Measurements from ENCODE around the gene ZNF624.

Gene ZNF624

DNA sequence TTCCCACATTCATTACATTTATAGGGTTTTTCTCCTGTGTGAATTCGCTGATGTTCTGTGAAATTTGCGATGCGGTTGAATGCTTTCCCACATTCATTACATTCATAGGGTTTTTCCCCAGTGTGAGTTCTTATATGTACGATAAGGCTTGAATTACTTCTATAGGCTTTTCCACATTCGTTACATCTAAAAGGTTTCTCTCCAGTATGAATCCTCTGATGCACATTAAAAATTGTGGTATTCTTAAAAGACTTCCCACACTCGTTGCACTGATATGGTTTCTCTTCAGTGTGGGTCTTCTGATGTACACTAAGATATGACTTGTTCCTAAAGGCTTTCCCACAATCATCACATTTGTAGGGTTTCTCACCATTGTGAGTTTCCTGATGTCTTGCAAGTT, 30.4 kb downstream of the ZNF624 start:
- Histone ChIP-seq H3K4me3 (ENCODE audit: low read depth in 1 of 2, low read length in 1 of 2) (no peak overlapping the region), H3K27ac (no peak overlapping the region), H3K4me1 (ENCODE audit: control insufficient read depth in 1 of 2, insufficient read depth in 1 of 2, low read depth in 1 of 2, low read length in 1 of 2) (no peaks in the 10 kb centered on the region), H3K36me3 (no peaks in the 10 kb centered on the region), H3K27me3 (no peaks in the 10 kb centered on the region), H3K9me3 (peaks cover 63% of the 10 kb centered on the region)
- TF ChIP-seq, protein P1, sequence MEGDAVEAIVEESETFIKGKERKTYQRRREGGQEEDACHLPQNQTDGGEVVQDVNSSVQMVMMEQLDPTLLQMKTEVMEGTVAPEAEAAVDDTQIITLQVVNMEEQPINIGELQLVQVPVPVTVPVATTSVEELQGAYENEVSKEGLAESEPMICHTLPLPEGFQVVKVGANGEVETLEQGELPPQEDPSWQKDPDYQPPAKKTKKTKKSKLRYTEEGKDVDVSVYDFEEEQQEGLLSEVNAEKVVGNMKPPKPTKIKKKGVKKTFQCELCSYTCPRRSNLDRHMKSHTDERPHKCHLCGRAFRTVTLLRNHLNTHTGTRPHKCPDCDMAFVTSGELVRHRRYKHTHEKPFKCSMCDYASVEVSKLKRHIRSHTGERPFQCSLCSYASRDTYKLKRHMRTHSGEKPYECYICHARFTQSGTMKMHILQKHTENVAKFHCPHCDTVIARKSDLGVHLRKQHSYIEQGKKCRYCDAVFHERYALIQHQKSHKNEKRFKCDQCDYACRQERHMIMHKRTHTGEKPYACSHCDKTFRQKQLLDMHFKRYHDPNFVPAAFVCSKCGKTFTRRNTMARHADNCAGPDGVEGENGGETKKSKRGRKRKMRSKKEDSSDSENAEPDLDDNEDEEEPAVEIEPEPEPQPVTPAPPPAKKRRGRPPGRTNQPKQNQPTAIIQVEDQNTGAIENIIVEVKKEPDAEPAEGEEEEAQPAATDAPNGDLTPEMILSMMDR (IDR thresholded peaks at IDR 0.05), result no peak

DNA sequence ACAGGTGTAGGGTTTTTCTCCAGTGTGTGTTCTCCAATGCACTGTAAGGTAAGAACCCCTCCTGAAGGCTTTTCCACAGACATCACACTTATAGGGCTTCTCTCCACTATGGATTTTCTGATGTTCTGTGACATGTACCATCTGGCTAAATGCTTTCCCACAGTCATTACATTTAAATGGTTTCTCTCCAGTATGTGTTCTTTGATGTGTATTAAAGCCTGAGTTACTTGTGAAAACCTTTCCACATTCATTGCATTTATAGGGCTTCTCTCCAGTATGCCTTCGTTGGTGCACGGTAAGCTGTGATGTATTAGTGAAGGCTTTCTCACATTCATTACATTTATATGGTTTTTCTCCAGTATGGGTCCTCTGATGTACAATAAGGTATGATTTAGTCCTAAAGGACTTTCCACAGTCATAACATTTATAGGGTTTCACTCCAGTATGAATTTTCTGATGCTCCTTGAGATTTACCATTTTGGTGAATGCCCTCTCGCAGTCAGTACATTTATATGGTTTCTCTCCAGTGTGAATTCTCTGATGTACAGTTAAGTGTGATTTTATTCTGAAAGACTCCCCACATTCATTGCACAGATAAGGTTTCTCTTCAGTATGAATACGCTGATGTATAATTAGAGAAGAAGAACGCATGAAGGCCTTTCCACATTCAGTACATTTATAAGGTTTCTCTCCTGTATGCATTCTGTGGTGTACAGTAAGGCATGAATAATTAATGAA, 30.9 kb downstream of the ZNF624 start:
- H3K27me3 ChIP-seq, result no peaks in the 10 kb centered on the region
- H3K9me3 ChIP-seq, result peaks cover 66% of the 10 kb centered on the region
- no peaks in the 10 kb centered on the region for H3K4me1 ChIP-seq (ENCODE audit: control insufficient read depth in 1 of 2, insufficient read depth in 1 of 2, low read depth in 1 of 2, low read length in 1 of 2)
- TF ChIP-seq, protein P1 (IDR thresholded peaks at IDR 0.05), result no peak
- no peak overlapping the region for H3K4me3 ChIP-seq (ENCODE audit: low read depth in 1 of 2, low read length in 1 of 2)
- H3K27ac ChIP-seq, result no peak overlapping the region
- no peaks in the 10 kb centered on the region for H3K36me3 ChIP-seq

DNA sequence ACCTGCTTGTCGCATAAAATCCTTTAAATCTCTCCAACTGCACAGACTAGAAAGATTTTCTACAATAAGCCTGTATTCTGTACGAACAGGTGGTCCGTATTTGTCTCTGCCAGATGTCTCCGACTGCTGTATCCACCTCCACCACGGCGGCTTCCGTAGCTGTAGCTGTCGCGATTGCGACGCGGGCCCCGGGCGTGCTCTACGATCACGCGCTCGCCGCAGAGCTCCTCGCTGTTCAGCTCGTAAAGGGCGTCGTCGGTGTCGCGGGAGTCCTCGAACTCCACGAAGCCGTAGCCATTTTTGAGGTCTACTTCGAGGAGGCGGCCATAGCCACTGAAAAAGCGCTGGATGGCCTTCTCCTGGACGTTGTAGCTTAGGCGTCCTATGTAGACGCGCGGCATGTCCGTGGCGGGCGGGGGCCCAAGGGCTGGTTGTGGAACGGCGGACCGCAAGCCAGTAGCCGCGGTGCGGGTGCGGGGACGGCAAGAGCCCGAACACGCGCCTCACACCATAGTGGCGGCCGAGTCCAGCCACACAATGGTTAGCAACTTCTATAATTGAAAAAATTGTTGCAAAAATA, 36.1 kb downstream of the ZNF624 start:
- no peak overlapping the region for H3K4me3 ChIP-seq (ENCODE audit: low read depth in 1 of 2, low read length in 1 of 2)
- TF ChIP-seq, protein P1 (IDR thresholded peaks at IDR 0.05), result no peak
- H3K27me3 ChIP-seq, result no peaks in the 10 kb centered on the region
- H3K4me1 ChIP-seq (ENCODE audit: control insufficient read depth in 1 of 2, insufficient read depth in 1 of 2, low read depth in 1 of 2, low read length in 1 of 2), result no peaks in the 10 kb centered on the region
- H3K27ac ChIP-seq, result no peak overlapping the region
- H3K9me3 ChIP-seq, result peaks cover 46% of the 10 kb centered on the region
- no peaks in the 10 kb centered on the region for H3K36me3 ChIP-seq

DNA sequence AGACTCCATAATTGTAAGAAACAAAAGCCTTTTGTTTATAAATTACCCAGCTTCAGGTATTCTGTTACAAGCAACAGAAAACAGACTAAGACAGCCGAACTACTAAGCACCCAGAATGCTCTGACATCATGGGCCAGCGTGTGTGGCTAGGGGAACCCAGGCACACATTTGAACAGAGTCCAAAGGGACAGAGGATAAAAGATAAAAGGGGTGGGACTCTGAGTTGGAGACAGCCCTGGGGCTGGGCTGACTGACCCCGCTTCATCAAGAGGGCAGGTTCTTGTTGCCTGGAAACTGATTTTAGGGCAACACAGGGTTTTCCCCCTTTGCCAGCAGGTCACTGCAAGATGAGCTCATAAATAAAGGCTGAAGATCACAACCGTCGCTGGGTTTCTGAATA, 54.1 kb downstream of the ZNF624 start:
- Histone ChIP-seq H3K27ac (no peak overlapping the region), H3K36me3 (no peaks in the 10 kb centered on the region), H3K9me3 (no peaks in the 10 kb centered on the region), H3K27me3 (no peaks in the 10 kb centered on the region), H3K4me3 (ENCODE audit: low read depth in 1 of 2, low read length in 1 of 2) (no peak overlapping the region), H3K4me1 (ENCODE audit: control insufficient read depth in 1 of 2, insufficient read depth in 1 of 2, low read depth in 1 of 2, low read length in 1 of 2) (no peaks in the 10 kb centered on the region)
- TF ChIP-seq, protein P1 (IDR thresholded peaks at IDR 0.05), result no peak

DNA sequence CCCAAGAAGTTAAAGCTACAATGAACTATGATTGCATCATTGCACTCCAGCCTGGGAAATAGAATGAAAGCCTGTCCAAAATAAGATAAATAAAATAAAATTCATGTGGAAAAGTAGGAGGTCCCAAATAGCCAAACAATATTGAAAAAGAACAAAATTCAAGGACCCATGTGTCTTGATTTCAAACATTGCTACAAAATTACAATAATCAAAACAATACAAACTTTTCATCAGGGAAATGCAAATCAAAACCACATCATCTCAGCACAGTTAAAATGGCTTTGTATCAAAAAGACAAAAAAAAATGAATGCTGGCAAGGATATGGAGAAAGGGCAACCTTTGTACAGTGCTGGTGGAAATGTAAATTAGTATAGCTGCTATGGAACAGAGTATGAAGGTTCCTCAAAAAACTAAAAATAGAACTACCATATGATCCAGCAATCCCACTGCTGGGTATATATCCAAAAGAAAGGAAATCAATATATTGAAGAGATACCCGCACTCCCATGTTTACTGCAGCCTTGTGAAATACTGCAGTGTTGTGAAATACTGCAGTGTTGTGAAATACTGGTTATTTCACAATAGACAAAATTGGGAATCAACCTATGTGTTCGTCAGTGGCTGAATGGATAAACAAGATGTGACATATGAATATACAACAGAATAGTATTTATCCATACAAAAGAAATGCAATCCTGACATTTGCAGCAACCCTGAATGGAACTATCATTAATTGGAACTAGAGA, 60.1 kb downstream of the ZNF624 start:
- H3K36me3 ChIP-seq, result no peaks in the 10 kb centered on the region
- H3K27me3 ChIP-seq, result peaks cover 11% of the 10 kb centered on the region
- H3K9me3 ChIP-seq, result no peaks in the 10 kb centered on the region
- H3K4me1 ChIP-seq (ENCODE audit: control insufficient read depth in 1 of 2, insufficient read depth in 1 of 2, low read depth in 1 of 2, low read length in 1 of 2), result peaks cover 7 to 10% of the 10 kb centered on the region in 2 experiments
- TF ChIP-seq, protein P1 (IDR thresholded peaks at IDR 0.05), result no peak
- H3K4me3 ChIP-seq (ENCODE audit: low read depth in 1 of 2, low read length in 1 of 2), result no peak overlapping the region
- H3K27ac ChIP-seq, result no peak overlapping the region

All from neutrophil (primary cell).